ENCODE measurements around the gene HOXB3.
A peak's percentile ranks its signal among the peaks of the same experiment; 100 is the strongest.

The HOXB3 gene

GRCh38 chr17:48612456-48612853, 22.4 kb upstream of the HOXB3 start:
- no peak for DNase-seq (ENCODE audit: low spot score)

- DNase-seq (ENCODE audit: low spot score), result no peak
Measured at GRCh38 chr17:48611681-48612455, 21.8 kb upstream of the HOXB3 start.

DNA sequence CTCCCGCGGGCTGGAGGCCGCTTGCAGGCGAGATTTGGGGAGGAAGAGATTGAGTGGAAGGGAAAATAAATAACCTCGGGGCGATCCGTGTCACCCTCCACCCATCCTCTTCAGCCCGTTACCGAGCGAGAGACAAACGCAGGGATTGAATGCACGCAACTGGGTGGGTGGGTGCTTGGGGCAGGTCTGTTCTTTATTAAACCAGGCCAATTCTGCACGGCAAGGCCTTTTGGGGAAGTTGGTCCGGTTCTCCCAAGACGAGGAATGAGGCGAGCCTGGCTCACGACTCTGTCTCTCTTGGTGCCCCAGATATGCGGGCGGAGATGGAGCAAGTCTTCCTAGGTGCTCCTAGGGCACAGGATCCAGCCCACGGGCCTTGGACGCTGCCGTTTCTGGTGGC, 21.2 kb upstream of the HOXB3 start:
- no peak for DNase-seq (ENCODE audit: low spot score)

GRCh38 chr17:48610282-48611211, 20.5 kb upstream of the HOXB3 start, which contains the start of gene HOXB7:
Gene HOXB7, minus strand, starts transcription at chr17:48611017. Its CDS starts 99 bp downstream, at chr17:48610918.
- DNase-seq (ENCODE audit: low spot score), result peak; percentile 32

DNA sequence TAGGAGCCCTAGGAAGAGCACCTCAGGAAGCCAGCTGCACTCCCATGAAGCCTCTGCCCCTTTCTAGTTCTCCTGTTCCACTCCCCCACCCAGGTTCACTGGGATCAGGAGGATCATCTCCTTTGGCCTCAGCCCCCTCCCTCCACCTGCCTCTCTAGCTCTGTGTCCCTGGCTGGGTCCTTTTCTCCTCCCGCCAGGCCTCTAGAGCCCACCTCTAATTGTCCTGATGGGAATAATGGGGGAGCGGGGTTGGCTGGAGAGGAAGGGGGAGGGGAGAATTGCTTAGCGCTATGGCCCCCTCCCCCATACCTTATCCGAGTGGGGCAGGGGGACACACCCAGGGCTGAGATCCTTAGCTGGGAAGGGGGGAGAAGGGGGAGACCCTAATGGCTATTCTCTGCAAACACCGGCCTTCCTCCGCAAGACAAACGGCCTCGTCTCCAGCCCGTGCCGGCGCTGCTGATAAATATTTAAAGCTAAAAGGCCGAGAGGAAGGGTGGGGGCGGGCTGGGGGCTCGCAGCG, 19.8 kb upstream of the HOXB3 start:
- no peak for DNase-seq (ENCODE audit: low spot score)

DNA sequence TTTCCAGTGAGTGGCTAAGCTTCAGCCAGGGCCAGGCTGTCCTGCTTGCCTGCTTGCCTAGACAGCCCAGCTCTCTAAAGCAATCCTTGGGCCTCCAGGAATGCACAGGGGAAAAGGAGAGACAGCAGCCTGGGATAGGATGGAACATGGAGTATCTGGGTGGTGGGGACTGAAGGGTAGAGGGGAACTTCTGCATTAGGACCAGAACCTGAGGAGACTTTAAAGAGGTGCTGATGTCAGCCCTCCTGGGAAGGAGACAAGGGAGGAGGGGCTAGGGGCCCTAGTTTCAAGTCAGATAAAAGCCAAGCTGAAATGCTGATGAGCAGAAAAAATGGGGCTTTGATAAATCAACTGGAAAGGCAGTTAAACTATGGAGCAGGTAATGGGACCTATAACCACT, 19.0 kb upstream of the HOXB3 start:
- no peak for DNase-seq (ENCODE audit: low spot score)

GRCh38 chr17:48608494-48608834, 18.4 kb upstream of the HOXB3 start:
- DNase-seq (ENCODE audit: low spot score), result no peak

DNA sequence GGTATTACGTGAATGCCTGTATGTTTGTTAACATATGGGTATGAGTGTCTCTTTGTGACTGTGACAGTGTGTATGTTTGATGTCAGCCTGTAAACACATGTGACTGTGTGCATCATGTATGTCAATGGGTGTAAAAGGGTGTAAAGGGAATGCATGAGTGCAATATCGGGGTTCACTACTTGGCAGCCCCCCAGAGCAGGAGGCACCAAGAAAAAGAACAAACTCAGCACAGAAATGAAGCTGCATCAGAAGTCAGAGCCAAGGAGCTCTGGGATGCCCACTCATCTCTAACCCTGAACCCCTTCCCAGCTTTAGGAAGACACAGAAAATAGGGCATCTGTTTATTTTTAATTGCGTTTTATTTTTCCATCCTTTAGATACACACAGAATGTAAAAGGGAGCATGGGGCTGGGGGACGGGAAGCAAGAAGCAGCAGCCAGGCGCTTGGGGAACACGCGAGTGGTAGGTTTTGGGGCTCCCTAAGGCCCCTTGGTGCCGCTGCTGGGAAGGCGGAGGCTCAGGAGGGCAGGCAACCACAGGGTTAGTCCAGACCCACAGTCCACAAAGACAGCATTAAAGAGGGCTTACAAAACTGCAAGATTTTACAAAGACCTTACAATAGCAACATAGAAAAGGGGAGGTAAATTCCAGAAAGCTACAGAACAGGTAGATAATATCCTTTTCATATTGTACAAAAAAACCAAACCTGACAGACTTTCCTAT, 17.0 kb upstream of the HOXB3 start:
- no peak for DNase-seq (ENCODE audit: low spot score)

DNA sequence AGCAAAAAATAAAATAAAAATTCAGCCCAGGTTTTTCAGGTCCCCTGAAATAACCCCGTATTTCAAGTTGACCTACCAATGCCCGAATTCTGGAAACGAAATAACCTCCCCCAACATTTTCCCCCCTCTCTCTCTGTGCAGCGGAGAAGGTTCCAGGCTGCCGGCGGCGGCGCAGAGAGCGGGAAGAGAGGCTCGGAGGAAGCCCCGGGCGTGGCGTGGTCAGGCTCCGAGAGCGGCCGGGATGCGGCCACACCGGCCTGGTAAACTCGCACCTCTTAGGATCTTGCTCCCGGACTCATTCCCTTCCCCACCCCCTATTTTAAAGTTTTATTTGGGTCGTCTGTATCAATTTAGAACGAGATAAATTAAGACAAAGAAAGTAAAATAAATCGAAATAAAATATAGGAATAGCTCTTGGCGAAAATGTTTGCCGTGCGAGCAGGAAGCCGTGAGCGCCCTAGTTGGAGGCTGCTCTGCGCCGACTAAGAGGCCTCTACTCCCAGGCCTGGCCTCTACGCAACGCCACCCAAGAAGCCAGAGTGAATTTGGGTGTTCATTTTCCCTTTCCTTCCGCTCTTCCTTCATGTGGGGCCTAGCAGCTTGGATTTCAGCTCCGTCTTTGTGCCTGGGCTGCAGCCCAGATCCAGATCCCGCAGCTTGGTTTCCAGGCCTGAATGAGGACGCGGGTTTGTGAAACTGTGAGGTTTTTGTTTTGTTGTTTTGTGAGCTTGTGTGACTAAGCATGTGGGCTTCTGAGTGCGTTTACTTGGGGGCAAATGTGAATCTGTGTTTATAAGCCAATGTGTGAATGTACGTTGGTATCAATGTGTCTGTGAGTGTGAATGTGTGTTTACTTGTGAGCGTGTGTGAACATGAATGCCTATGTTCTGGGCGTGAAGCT, 16.2 kb upstream of the HOXB3 start:
- DNase-seq (ENCODE audit: low spot score), result no peak

- DNase-seq (ENCODE audit: low spot score), result no peak
Measured at GRCh38 chr17:48605409-48605919, 15.4 kb upstream of the HOXB3 start.

DNA sequence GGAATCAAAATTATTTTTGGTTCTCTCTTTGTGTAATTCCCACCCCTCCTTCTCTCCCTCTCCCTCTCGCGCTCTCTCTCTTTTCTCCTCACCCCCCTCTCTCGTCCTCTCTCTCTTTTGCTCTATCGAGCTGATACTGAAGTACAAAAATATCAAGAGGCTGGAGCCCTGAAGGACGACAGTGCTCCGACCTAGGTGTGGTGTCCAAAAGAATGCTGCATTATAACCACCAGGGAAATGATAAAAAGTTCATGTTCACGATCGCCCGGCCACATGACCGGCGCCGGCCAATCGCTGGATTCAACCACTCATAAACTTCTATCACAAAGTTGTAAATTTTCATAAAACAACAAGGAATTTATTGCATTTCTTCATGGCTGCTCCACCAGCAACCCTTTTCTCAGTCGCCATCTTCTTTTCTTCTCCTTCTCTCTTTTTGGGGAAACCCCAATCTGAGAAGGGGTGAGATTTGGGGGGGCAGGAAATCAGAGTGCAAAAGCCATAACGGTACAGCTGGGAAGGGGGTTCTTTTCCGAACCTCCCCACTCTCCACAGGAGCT, 14.8 kb upstream of the HOXB3 start, which contains the start of gene HOXB6:
HOXB6 (minus strand) TSS at position 217 of the 560 bp plus-strand sequence. CDS start 6,836 bp downstream, outside the sequence.
- DNase-seq (ENCODE audit: low spot score), result no peak

GRCh38 chr17:48603959-48604769, 14.1 kb upstream of the HOXB3 start:
- no peak for DNase-seq (ENCODE audit: low spot score)

DNA sequence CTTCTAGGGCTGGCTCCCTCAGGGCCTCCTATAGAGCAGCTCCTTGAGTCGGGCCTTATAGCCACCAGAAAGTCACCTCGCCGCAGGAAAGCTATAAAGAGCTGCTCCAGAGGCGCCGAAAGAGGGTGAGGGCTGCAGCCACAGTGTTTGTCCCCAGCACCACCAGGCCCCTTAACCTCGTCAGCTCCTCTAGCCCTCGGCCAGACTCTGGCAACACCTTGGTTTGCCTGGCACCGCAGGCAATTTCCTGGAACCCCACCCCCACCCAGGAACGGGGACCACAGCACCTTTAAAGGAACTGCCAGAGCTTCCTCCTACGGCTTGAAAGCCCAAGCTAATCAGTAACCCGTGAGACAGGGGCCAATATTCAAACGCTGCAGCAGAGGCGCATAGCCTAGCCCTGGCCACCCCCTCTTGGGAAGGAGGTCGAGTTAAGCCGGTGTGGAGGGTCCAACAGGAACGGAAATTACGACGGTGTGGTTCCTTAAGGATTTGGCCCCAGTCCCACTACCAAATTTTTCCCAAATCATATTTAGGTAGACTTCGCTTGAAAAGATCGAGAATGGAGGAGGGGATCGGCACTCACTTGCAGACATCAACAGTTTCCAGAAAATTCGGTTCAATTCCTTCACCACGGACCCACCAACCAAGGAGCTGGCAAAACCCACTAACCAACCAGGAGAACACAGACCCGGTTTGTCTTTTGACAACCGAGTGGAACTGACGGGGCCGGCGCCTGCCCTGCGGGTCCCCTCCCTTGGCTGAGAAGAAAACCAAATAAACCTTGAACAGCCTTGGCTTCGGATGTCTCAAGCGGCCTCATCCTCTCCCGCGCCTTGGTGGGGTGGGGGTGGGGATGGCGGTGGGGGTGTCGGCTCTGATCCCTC, 11.7 kb upstream of the HOXB3 start:
- DNase-seq (ENCODE audit: low spot score), result no peak

- DNase-seq (ENCODE audit: low spot score), result no peak
Measured at GRCh38 chr17:48601207-48601538, 11.1 kb upstream of the HOXB3 start.

- no peak for DNase-seq (ENCODE audit: low spot score)
Measured at GRCh38 chr17:48600244-48601098, 10.4 kb upstream of the HOXB3 start.

DNA sequence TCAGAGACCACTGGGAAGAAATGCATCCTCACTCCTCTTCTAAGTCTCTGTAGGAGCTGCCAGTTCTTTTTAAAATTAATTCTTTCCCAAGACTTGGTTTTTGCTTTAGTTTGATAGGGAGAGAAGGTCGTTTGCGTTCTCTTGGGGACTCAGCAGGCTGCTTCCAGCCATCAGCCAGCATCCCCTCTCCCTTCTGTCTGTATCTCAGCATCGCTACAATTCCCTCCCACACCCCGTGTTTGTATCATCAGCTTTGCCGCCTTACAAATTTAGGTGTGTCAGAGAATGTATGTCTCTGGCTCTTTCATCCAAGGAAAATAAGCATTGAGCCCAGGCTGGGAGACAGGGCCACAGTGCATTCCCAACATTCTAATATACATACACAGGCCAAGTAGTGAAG, 9.3 kb upstream of the HOXB3 start:
- DNase-seq (ENCODE audit: low spot score), result no peak

DNA sequence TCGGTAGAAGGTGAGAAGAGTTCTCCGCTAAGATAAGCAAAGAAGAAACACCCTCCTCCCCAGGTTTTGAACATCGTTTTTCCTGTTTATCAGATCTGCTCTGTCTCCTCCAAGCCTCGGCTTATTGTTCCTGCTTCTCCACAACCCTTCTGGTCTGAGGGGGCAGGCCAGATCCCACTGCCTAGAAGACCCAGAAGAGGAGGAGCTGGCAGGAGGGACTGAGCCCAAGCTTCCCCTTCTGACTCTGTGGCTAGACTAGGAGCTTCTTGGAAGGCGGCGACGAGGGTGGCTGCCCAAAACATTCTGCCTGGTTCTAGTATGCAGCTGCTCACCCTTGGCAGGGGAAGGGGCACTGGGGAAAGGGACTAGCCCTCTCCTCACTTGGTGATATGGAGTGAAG, 8.7 kb upstream of the HOXB3 start:
- DNase-seq (ENCODE audit: low spot score), result no peak
